HG03159 (cell line): ENCODE measurements around the gene LAT.
"Not testable (repeated sequence)": the region's sequence is repeated elsewhere in the genome, so short reads cannot be mapped to it uniquely, and the experiment has no call there.

Experiments used
- ATAC-seq: cut with Tn5 transposase; IDR thresholded peaks from one replicate; pipeline ENCODE4 v1.9.1; 2021; ENCODE audit warnings: mild to moderate bottlenecking, moderate library complexity; ENCODE audit not compliant: unreplicated experiment

The LAT gene

GRCh38 chr16:28977703-28978662 lies 6.9 kb upstream of the LAT start:
- no peak for ATAC-seq

GRCh38 chr16:28980330-28980729 lies 4.5 kb upstream of the LAT start:
- ATAC-seq, result not testable (repeated sequence)

- ATAC-seq, result no peak
Measured at GRCh38 chr16:28980929-28981328, 3.9 kb upstream of the LAT start.

DNA sequence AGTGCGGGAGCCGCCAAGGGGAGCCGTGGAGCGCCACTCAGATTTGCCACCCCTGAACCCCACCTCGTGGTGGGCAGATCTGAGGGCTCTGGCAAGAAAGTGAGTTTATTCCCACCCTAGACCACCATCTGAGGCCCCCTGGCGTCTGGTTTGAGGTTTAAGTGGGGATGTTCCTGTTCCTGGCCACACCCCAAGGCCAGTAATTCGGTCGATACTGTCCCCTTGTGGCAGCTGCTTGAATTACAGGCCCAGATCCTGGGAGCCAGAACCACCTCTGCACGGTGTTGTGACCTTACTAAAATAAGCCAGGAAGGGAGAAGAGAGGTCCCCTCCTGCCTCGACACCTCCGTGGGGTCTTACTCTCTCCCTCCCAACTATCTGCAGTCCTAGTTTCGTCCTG lies 3.3 kb upstream of the LAT start:
- no peak for ATAC-seq

DNA sequence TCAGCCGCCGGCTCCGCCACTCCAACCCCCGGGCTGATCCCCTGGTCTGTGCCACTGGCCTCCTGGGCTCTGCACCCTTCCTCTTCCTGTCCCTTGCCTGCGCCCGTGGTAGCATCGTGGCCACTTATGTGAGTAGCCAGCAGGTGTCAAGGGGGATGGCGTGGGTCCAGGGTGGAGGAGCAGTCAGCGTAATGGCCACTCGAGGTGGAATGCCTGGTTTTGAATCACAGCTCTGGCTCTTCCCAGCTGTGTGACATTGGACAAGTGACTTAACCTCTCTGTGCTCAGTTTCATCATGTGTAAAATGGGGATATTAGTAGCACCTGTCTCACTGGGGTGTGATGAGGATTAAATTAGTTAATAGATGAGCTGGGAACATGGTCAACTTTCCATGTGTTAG lies 2.4 kb upstream of the LAT start:
- ATAC-seq, result no peak

GRCh38 chr16:28982949-28983348 lies 1.9 kb upstream of the LAT start:
- no peak for ATAC-seq

GRCh38 chr16:28983644-28984043 lies 1.2 kb upstream of the LAT start:
- no peak for ATAC-seq

DNA sequence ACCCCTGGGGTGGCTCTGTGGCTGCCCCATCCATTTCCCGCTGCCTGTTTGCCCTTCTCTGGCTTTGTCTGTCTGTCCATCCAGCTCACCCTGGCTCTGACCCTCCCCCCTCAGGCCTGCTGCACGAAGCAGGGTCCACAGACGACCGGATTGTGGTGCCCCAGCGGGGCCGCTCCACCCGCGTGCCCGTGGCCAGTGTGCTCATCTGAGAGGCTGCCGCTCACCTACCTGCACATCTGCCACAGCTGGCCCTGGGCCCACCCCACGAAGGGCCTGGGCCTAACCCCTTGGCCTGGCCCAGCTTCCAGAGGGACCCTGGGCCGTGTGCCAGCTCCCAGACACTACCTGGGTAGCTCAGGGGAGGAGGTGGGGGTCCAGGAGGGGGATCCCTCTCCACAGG lies 761 bp upstream of the LAT start:
- ATAC-seq, result no peak

DNA sequence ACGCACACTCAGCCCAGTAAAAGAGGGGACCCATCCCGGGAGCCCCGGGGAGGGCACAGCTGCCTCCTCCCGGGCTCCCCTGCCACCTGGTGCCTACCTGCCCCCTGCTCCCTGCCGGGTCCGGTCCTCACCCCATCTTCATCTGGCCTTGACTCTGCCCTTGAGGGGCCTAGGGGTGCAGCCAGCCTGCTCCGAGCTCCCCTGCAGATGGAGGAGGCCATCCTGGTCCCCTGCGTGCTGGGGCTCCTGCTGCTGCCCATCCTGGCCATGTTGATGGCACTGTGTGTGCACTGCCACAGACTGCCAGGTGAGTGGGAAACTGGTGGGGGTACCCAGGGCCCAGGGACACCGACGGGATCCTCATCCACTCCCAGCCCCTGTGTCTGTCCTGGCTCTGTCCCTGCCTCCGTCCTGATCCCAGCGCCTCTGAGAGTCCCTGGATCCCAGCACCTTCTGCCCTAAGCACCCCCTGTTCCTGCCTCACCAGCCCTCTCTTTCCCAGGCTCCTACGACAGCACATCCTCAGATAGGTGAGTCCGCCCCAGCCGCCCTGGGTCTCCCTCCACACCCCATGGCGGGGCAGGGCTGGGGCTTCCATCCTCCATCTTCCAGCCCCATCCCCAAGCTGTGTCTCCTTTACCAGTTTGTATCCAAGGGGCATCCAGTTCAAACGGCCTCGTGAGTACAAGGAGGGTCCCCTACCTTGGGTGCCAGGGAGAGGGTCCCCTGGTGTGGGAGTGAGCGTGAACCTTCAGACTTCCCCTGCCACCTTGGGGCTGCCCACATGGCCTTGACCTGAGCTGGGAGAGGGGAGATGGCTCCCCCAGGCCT lies 574 bp downstream of the LAT start:
- no peak for ATAC-seq

DNA sequence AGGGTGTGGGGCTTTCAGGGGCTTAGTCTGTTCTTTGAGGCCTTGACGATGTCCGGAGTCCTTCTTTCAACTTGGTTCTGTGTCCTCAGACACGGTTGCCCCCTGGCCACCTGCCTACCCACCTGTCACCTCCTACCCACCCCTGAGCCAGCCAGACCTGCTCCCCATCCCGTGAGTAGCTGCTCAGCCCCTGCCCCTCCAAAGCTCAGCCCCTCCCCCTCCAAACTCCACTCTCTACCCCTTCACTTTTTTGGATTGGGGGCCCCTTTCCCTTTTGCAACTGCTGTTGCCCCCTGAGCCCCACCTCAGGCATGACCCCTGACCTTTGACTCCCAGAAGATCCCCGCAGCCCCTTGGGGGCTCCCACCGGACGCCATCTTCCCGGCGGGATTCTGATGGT lies 1.2 kb downstream of the LAT start:
- ATAC-seq, result no peak

- ATAC-seq, result no peak
Measured at GRCh38 chr16:28986492-28986891, 1.6 kb downstream of the LAT start.

DNA sequence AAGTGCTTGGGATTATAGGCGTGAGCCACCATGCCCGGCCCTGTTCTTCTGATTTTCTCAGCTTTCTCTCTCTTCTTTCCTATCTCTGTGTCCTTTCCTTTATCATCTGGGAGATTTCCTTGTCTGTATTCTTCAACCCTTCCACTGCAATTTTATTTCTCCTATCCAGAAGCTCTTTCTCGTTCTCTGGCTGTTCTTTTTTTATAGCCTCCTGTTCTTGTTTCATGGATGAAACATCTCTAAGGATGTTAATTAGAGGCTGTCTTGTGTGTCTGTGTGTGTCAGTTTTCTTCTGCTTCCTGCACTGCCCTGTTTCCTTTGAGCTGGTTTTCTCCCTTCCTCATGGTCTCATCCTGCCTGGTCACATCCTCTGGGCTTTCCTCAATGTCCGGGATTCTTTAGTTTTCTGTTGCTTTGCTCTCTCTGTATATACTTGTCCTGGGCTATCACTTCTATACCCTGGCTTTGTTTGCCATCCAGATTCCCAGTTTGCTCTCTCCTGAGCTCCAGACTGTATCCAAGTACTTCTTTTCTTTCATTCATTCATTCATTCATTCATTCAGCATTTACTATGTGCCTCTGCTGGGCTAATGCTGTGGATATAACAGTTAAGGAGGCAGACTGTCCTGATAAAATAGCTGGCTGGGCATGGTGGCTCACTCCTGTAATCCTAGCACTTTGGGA lies 2.5 kb downstream of the LAT start:
- ATAC-seq, result no peak

DNA sequence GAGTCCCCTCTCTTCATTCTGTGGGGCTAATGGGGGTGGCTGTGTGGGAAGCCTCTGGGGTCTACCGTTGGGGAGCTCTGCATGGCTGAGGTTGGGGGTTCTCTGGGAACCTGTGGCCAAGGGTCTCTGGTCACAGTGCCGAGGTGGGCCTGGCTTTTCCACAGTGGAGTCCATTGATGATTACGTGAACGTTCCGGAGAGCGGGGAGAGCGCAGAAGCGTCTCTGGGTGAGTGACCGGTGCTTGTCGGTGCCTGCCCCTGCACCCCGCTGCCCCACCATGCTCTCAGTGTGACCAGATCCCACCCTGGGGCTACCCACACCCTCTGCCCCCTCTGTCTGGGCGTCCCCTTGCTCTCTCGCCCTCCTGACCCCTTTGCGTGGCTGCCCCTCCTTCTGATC lies 4.5 kb downstream of the LAT start:
- ATAC-seq, result no peak

GRCh38 chr16:28990375-28991040 lies 5.7 kb downstream of the LAT start:
- ATAC-seq, result no peak

- ATAC-seq, result no peak
Measured at GRCh38 chr16:28991687-28992086, 6.8 kb downstream of the LAT start.

DNA sequence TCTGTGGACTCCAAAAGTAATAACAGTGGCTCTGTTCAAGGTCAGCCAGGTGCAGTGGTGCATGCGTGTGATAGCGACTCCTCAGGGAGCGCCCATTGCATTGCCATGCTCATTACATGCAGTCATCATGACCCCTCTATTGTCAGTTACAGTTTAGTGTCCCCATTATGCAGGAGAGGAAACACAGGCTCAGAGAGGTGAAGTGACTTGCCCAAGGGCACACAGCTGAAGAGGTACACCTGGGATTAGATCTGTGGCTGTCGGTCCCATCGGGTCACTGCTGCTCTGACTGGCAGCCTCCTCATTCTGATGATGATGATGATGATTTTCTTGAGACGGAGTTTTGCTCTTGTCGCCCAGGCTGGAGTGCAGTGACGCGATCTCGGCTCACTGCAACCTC lies 7.6 kb downstream of the LAT start:
- no peak for ATAC-seq

DNA sequence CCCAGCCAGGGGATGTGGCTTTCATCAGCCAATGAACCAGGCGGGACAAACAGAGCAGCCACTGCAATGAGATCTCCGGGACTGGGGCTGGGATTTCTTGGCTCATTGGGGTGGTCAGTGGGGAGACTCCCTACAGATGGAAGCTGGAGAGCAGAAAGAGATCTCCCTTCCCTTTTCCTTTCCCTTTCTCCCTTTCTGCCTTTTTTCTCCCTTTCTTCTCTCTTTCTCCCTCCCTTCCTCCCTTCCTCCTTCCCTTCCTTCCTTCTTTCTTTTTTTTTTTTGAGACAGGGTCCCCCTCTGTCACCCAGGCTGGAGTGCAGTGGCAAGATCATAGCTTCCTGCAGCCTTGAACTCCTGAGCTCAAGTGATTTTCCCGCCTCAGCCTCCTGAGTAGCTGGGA lies 14.0 kb downstream of the LAT start:
- ATAC-seq, result no peak

DNA sequence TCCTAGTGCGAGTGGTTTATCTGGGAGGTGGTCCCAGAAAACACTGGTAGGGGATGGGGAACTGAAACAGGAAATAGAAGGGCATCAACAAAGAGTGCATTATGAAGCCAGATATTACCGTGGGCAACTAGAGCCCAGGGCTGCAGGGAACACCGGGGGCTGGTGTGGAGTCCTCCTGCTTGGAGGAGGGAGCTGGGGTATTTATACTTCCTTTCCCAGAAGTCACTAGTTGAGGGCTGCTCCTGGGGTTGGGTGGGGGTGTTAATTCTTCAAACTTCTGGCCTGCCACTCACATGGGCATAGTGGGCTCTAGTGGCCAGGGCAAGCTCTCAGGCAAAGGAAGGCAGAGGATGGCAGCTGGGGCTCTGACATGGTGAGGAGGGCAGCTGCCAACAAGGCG lies 14.7 kb downstream of the LAT start:
- ATAC-seq, result no peak

- ATAC-seq, result no peak
Measured at GRCh38 chr16:29000019-29000418, 15.2 kb downstream of the LAT start.

DNA sequence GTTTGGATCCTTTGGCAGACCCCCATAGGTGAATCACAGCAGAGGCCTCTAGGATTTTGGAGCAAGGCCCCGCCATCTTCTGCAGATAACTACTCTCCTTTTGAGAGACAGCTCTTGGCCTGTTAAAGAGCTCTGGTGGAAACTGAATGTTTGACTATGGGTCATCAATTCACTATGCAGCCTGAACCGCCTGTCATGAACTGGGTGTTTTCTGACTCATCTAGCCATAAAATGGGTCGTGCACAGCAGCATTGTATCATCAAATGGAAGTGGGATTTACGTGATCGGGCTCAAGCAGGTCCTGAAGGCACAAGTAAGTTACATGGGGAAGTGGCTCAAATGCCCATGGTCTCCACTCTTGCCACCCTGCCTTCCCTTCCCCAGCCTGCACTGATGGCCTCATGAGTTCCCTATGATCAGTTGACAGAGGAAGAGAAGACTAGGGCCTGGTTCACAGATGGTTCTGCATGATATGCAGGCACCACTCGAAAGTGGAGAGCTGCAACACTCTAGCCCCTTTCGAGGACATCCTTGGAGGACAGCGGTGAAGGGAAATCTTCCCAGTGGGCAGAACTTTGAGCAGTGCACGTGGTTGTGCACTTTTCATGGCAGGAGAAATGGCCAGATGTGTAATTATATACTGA lies 19.8 kb downstream of the LAT start:
- ATAC-seq, result not testable (repeated sequence)
